Liver (tissue), 9 donors: Measurements from ENCODE around the gene TMEM131. TPM values are rescaled to one million over a fixed set of nuclear protein-coding genes. Genes with fewer than 3 reads are reported as not detected.

Experiments
- DNase-seq: peaks from one replicate; pipeline ENCODE4 v3.0.0-alpha.2; 2017; ENCODE audit warnings: low spot score
- H3K27ac ChIP-seq, 2 donors: one replicate each; pipeline ENCODE4 v1.7.0; 2013; ENCODE audit warnings: inconsistent platforms in 2 of 2, low read length in 2 of 2, control low read depth in 1 of 2, low read depth in 1 of 2, mild to moderate bottlenecking in 1 of 2
- H3K27me3 ChIP-seq, 4 donors: one replicate each; pipeline versions ENCODE4 v1.6.1 to v1.7.0; 2013; ENCODE audit warnings: low read length in 3 of 4, inconsistent platforms in 1 of 4, mild to moderate bottlenecking in 1 of 4, moderate library complexity in 1 of 4; ENCODE audit not compliant: control insufficient read depth in 4 of 4, insufficient read depth in 4 of 4
- H3K36me3 ChIP-seq, 4 donors: one replicate each; pipeline versions ENCODE4 v1.6.1 to v1.7.0; 2013; ENCODE audit warnings: low read length in 3 of 4, mild to moderate bottlenecking in 3 of 4, low read depth in 1 of 4, moderate library complexity in 1 of 4; ENCODE audit not compliant: control insufficient read depth in 4 of 4, insufficient read depth in 3 of 4
- H3K4me1 ChIP-seq, 4 donors: one replicate each; pipeline versions ENCODE4 v1.6.1 to v1.7.0; 2013; ENCODE audit warnings: low read length in 3 of 4, mild to moderate bottlenecking in 3 of 4, moderate library complexity in 1 of 4; ENCODE audit not compliant: control insufficient read depth in 4 of 4, insufficient read depth in 4 of 4
- H3K4me3 ChIP-seq, 3 donors: one replicate each; pipeline versions ENCODE4 v1.6.1 to v1.7.0; 2013; ENCODE audit warnings: low read length in 3 of 3, control low read depth in 1 of 3, low read depth in 1 of 3, mild to moderate bottlenecking in 1 of 3
- H3K9ac ChIP-seq, 2 donors: one replicate each; pipeline ENCODE4 v1.7.0; 2013; ENCODE audit warnings: low read length in 2 of 2, mild to moderate bottlenecking in 2 of 2, moderate library complexity in 2 of 2, control low read depth in 1 of 2, low read depth in 1 of 2
- H3K9me3 ChIP-seq, 4 donors: one replicate each; pipeline versions ENCODE4 v1.6.1 to v1.7.0; 2013; ENCODE audit warnings: low read length in 3 of 4; ENCODE audit not compliant: control insufficient read depth in 4 of 4
- ATF3 ChIP-seq: IDR thresholded peaks from 2 replicates; pipeline ENCODE4 v1.6.1; 2016; ENCODE audit warnings: antibody characterized with exemption
- CTCF ChIP-seq: fragments of 150-350 bp; IDR thresholded peaks from 2 replicates; pipeline ENCODE4 v1.5.1; 2017; ENCODE audit warnings: improper control_type of control experiment, low read depth, low read length; ENCODE audit not compliant: missing input control
- EGR1 ChIP-seq, 2 donors: IDR thresholded peaks; 2 replicates each; pipeline ENCODE4 v1.6.1; 2016 to 2018; ENCODE audit warnings: antibody characterized with exemption in 2 of 2, low read depth in 2 of 2
- FOXA1 ChIP-seq: IDR thresholded peaks from 2 replicates; pipeline ENCODE4 v1.6.1; 2016; ENCODE audit warnings: antibody characterized with exemption
- FOXA2 ChIP-seq: IDR thresholded peaks from 2 replicates; pipeline ENCODE4 v1.6.1; 2016; ENCODE audit warnings: antibody characterized with exemption
- GABPA ChIP-seq, 2 donors: IDR thresholded peaks in 1 of 2; conservative IDR thresholded peaks in 1 of 2; 2 replicates each; pipeline ENCODE4 v1.6.1; 2016; ENCODE audit warnings: antibody characterized with exemption in 2 of 2, mild to moderate bottlenecking in 1 of 2, moderate library complexity in 1 of 2
- HNF4A ChIP-seq, 2 donors: conservative IDR thresholded peaks; 2 replicates each; pipeline ENCODE4 v1.6.1; 2016; ENCODE audit warnings: antibody characterized with exemption in 2 of 2, mild to moderate bottlenecking in 2 of 2
- HNF4G ChIP-seq: IDR thresholded peaks from 2 replicates; pipeline ENCODE4 v1.6.1; 2016; ENCODE audit warnings: antibody characterized with exemption
- JUND ChIP-seq, 2 donors: IDR thresholded peaks; 2 replicates each; pipeline ENCODE4 v1.6.1; 2016; ENCODE audit warnings: antibody characterized with exemption in 2 of 2
- MAX ChIP-seq: IDR thresholded peaks from 2 replicates; pipeline ENCODE4 v1.6.1; 2016; ENCODE audit warnings: antibody characterized with exemption
- NR2F2 ChIP-seq: IDR thresholded peaks from 2 replicates; pipeline ENCODE4 v1.6.1; 2016; ENCODE audit warnings: antibody characterized with exemption
- RAD21 ChIP-seq, 2 donors: IDR thresholded peaks; 2 replicates each; pipeline ENCODE4 v1.6.1; 2016; ENCODE audit warnings: antibody characterized with exemption in 2 of 2, mild to moderate bottlenecking in 2 of 2
- REST ChIP-seq: IDR thresholded peaks from 2 replicates; pipeline ENCODE4 v1.6.1; 2016; ENCODE audit warnings: antibody characterized with exemption, mild to moderate bottlenecking
- RXRA ChIP-seq, 2 donors: IDR thresholded peaks; 2 replicates each; pipeline ENCODE4 v1.6.1; 2017 to 2018; ENCODE audit warnings: antibody characterized with exemption in 2 of 2, mild to moderate bottlenecking in 1 of 2
- SP1 ChIP-seq: IDR thresholded peaks from 2 replicates; pipeline ENCODE4 v1.6.1; 2018; ENCODE audit warnings: antibody characterized with exemption, mild to moderate bottlenecking
- TAF1 ChIP-seq: conservative IDR thresholded peaks from 2 replicates; pipeline ENCODE4 v1.6.1; 2016; ENCODE audit warnings: antibody characterized with exemption, mild to moderate bottlenecking
- YY1 ChIP-seq: IDR thresholded peaks from 2 replicates; pipeline ENCODE4 v1.6.1; 2016; ENCODE audit warnings: antibody characterized with exemption, mild to moderate bottlenecking
- ZBTB33 ChIP-seq: IDR thresholded peaks from 2 replicates; pipeline ENCODE4 v1.6.1; 2016; ENCODE audit warnings: antibody characterized with exemption
- WGBS: extraction: QIAGEN DNeasy Blood & Tissue Kit; methylation state at CpG from one replicate; pipeline ENCODE4 v1.1.7; 2013; 5-methylcytosine and 5-hydroxymethylcytosine counted together
- polyA plus RNA-seq, 2 donors: library from polyadenylated mRNA; stranded (reverse) in 1 of 2; unstranded in 1 of 2; fragments of 200-250 nt in 1 of 2; fragments of >200 nt in 1 of 2; fragmentation: Nextera tagmentation in 1 of 2; extraction: Ambion mirVana in 1 of 2; gene quantifications; one replicate each; pipeline versions ENCODE4 v1.2.1 to v1.2.3, GENCODE V29; 2013 to 2015
- total RNA-seq, 2 donors: library from RNA; depleted of rRNA; stranded (reverse); fragments of >200 nt; gene quantifications; one replicate each; pipeline ENCODE4 v1.2.3, GENCODE V29; 2014
- donor health status: healthy.
- donor health status: healthy.
- donor health status: healthy.
- donor health status: healthy.
- donor health status: healthy.

TMEM131 gene
- total and polyA plus RNA-seq, 4 donors: 6.1 to 22.8 (median 11.2) TPM

- Histone ChIP-seq H3K9me3 (no peaks in the 10 kb centered on the region), H3K4me3 (no peak overlapping the region), H3K27me3 (no peaks in the 10 kb centered on the region), H3K9ac (no peak overlapping the region), H3K36me3 (no peaks in the 10 kb centered on the region), H3K27ac (no peak overlapping the region), H3K4me1 (peaks cover 0 to 3% (median under 1%) of the 10 kb centered on the region in 4 donors)
- WGBS: 89% methylated on average over 5 of the region's 5 CpGs
- DNase-seq: no peak
- TF ChIP-seq RXRA (IDR thresholded peaks at IDR 0.05): no peak
- no peak for TF ChIP-seq RAD21 (IDR thresholded peaks at IDR 0.05)
- no peak for TF ChIP-seq NR2F2
- no peak for TF ChIP-seq CTCF
- TF ChIP-seq SP1: no peak
- no peak for TF ChIP-seq ZBTB33
- TF ChIP-seq FOXA1: no peak
- TF ChIP-seq REST: no peak
- no peak for TF ChIP-seq ATF3
- no peak for TF ChIP-seq JUND (IDR thresholded peaks at IDR 0.05)
- no peak for TF ChIP-seq HNF4A (conservative IDR thresholded peaks at IDR 0.05)
- TF ChIP-seq MAX: no peak
- TF ChIP-seq EGR1 (IDR thresholded peaks at IDR 0.05; ENCODE audit: low read depth in 2 of 2): no peak
These were observed 81.0 kb downstream of the TMEM131 start for GRCh38 chr2:97914691-97915213.

GRCh38 chr2:97913846-97914245, 81.9 kb downstream of the TMEM131 start:
- Histone ChIP-seq H3K27me3 (no peaks in the 10 kb centered on the region), H3K27ac (no peak overlapping the region), H3K9ac (no peak overlapping the region), H3K9me3 (no peaks in the 10 kb centered on the region), H3K36me3 (no peaks in the 10 kb centered on the region), H3K4me3 (no peak overlapping the region), H3K4me1 (peaks cover 0 to 3% (median under 1%) of the 10 kb centered on the region in 4 donors)
- no peak for DNase-seq
- 94% methylated on average over 2 of the region's 2 CpGs for WGBS
- TF ChIP-seq HNF4G (no peak), EGR1 (IDR thresholded peaks at IDR 0.05; ENCODE audit: low read depth in 2 of 2) (no peak), FOXA1 (no peak), RAD21 (IDR thresholded peaks at IDR 0.05) (no peak), ZBTB33 (no peak), YY1 (no peak), FOXA2 (no peak), CTCF (no peak), TAF1 (no peak), GABPA (IDR thresholded peaks at IDR 0.05 in 1 of 2, conservative IDR thresholded peaks at IDR 0.05 in 1 of 2) (no peak)
